Right ventricle myocardium inferior (tissue), 1 donor: ENCODE data around the gene MEIKIN. TPM values are rescaled to one million over a fixed set of nuclear protein-coding genes. Genes with fewer than 3 reads are reported as not detected.
"Not testable (repeated sequence)": the region's sequence is repeated elsewhere in the genome, so short reads cannot be mapped to it uniquely, and the experiment has no call there.

Source experiments
- ATAC-seq: fragments of 200-7000 bp; cut with Tn5 transposase; one replicate; pipeline ENCODE4 v1.9.1; 2020; ENCODE audit warnings: mild to moderate bottlenecking, moderate library complexity
- DNase-seq: peaks from one replicate; pipeline ENCODE4 v3.0.0; 2021; ENCODE audit errors: missing footprints
- intact Hi-C: fragments of 100-400 bp; cut with DNase I; formaldehyde crosslinking; loops from one replicate; pipeline ENCODE4 v1.11.0; 2022
- total RNA-seq: library from RNA; stranded (reverse); fragmentation: NEBNext Ultra II Directional; extraction: Animal tissue kit (Norgen Biotek cat#: 25700); gene quantifications from one replicate; pipeline ENCODE4 v1.2.1, GENCODE V29; 2021
- donor health status: DM: no; HTN: yes; CAD: no; lungs with severe emphysema.

Gene MEIKIN
- total RNA-seq, 1 donor from 2014 or later = not detected

GRCh38 chr5:131932235-131932634 lies 13.2 kb downstream of the MEIKIN start:
- intact Hi-C loops = no loop called here
- DNase-seq (no peak), ATAC-seq (no peak)

- ATAC-seq (no peak), DNase-seq (no peak)
- intact Hi-C loops = no loop called here
These were observed 16.5 kb downstream of the MEIKIN start for GRCh38 chr5:131928957-131929356.

GRCh38 chr5:131926168-131926567 lies 19.3 kb downstream of the MEIKIN start:
- DNase-seq (no peak), ATAC-seq (no peak)
- intact Hi-C loops = no loop called here

GRCh38 chr5:131916481-131916880 lies 29.0 kb downstream of the MEIKIN start:
- ATAC-seq = no peak
- no peak for DNase-seq
- intact Hi-C loops = no loop called here

GRCh38 chr5:131914472-131914871 lies 31.0 kb downstream of the MEIKIN start:
- intact Hi-C loops = no loop called here
- no peak for DNase-seq
- no peak for ATAC-seq

DNA sequence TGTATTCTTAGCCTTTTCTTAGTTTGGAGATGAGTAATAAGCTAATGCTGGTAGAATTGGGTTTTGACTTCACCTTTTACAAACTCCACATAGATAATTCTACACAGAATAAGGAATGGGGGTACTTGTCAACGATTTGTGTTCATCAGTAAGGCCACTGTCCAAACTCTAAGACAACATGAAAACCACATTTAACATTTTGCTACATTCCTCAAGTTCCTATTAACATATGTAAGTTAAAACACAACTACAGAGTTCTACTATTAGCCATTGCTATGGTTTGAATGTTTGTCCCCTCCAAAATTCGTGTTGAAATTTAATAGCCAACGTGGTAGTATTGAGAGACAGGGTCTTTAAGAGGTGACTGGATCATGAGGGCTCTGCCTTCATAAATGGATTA lies 31.9 kb downstream of the MEIKIN start:
- ATAC-seq = no peak
- no peak for DNase-seq
- intact Hi-C loops = no loop called here

DNA sequence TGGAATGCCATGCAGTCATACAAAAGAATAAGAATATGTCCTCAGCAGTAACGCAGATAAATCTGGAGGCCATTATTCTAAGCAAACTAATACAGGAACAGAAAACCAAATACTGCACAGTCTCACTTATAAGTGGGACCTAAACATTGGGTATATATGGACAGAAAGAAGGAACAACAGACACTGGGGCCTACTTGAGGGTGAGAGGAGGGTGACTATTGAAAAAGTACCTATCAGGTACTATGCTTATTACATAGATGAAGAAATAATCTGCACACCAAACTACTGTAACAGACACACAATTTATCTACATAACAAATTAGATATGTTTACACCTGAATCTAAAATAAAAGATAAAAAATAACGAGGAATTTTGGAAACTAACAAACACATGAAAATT lies 38.8 kb downstream of the MEIKIN start:
- intact Hi-C loops = no loop called here
- no peak for ATAC-seq
- DNase-seq = no peak

DNA sequence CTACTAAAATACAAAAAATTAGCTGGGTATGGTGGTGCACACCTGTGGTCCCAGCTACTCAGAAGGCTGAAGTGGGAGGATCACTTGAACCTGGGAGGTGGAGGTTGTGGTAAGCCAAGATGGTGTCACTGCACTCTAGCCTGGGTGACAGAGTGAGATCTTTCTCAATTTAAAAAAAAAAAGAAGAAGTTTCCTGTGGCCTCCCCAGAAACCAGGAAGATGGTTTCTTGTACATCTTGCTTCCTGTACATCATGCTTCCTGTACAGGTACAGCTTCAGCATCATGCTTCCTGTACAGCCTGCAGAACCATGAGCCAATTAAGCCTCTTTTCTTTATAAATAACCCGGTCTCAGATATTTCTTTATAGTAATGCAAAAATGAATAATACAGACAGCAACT lies 43.2 kb downstream of the MEIKIN start:
- intact Hi-C loops, DNase-seq: not testable (repeated sequence)

GRCh38 chr5:131899686-131900085 lies 45.8 kb downstream of the MEIKIN start:
- intact Hi-C loops = no loop called here
- ATAC-seq = no peak
- DNase-seq = no peak

More for the DNA sequence above, 43.2 kb downstream of the MEIKIN start:
- ATAC-seq = not testable (repeated sequence)

- intact Hi-C loops = no loop called here
- DNase-seq = no peak
- ATAC-seq = no peak
These were observed 61.5 kb downstream of the MEIKIN start for GRCh38 chr5:131883984-131884383.

- no peak for DNase-seq
These were observed 65.8 kb downstream of the MEIKIN start for GRCh38 chr5:131879705-131880104.

GRCh38 chr5:131877873-131878272 lies 67.6 kb downstream of the MEIKIN start:
- DNase-seq (no peak), ATAC-seq (no peak)
- intact Hi-C loops = no loop called here

More at GRCh38 chr5:131879705-131880104, 65.8 kb downstream of the MEIKIN start:
- intact Hi-C loops = no loop called here
- ATAC-seq = no peak

GRCh38 chr5:131871251-131871650 lies 74.2 kb downstream of the MEIKIN start:
- ATAC-seq, intact Hi-C loops, DNase-seq: not testable (repeated sequence)

- ATAC-seq = no peak
- no peak for DNase-seq
- intact Hi-C loops = no loop called here
These were observed 77.9 kb downstream of the MEIKIN start for GRCh38 chr5:131867524-131867923.

- ATAC-seq (no peak), DNase-seq (no peak)
- intact Hi-C loops = no loop called here
These were observed 81.8 kb downstream of the MEIKIN start for GRCh38 chr5:131863700-131864099.

- DNase-seq = peak; percentile 61
- no peak for ATAC-seq
- intact Hi-C loops = no loop called here
These were observed 88.1 kb downstream of the MEIKIN start for GRCh38 chr5:131857388-131857787.

GRCh38 chr5:131855452-131855851 lies 90.0 kb downstream of the MEIKIN start:
- intact Hi-C loops = no loop called here
- ATAC-seq = no peak
- no peak for DNase-seq

- DNase-seq (no peak), ATAC-seq (no peak)
- intact Hi-C loops = no loop called here
These were observed 91.3 kb downstream of the MEIKIN start for GRCh38 chr5:131854134-131854533.

GRCh38 chr5:131848662-131849061 lies 96.8 kb downstream of the MEIKIN start:
- intact Hi-C loops = no loop called here
- DNase-seq (no peak), ATAC-seq (no peak)

DNA sequence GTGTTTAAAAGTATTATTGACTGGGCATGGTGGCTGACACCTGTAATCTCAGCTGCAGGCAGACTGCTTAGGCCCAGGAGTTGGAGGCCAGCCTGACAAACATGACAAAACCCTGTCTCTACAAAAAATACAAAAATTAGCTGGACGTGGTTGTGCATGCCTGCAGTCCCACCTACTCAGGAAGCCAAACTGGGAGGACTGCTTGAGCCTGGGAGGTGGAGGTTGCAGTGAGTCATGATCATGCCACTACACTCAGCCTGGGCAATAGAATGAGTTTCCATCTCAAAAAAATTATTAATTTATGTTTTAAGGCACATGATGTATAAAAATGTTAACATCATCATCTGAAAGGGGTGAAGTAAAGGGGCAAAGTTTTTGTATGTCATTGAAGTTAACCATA lies 98.9 kb downstream of the MEIKIN start:
- no peak for ATAC-seq
- DNase-seq = no peak
- intact Hi-C loops = no loop called here

DNA sequence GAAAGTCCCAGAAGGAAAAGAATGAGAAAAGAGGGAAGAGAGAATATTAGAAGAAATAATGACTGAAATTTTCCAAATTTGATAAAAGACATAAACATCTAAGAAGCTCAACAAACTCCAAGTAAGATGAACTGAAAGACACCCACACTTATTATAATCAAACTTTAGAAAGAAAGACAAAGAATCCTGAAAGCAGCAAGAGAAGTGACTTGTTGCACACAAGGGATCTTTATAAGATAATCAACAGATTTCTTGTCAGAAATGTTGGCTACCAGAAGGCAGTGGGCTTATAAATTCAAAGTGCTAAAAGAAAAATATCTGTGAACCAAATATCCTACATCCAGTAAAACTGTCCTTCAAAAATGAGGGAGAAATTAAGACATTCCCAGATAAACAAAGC lies 99.6 kb downstream of the MEIKIN start:
- intact Hi-C loops = no loop called here
- ATAC-seq = no peak

GRCh38 chr5:131842971-131843370 lies 102.5 kb downstream of the MEIKIN start:
- ATAC-seq, DNase-seq, intact Hi-C loops: not testable (repeated sequence)

More for the DNA sequence above, 99.6 kb downstream of the MEIKIN start:
- DNase-seq = no peak
